Measurements from ENCODE around the gene HS3ST4. TPM values are rescaled to one million over a fixed set of nuclear protein-coding genes. Genes with fewer than 3 reads are reported as not detected.

The HS3ST4 gene
- total and polyA plus RNA-seq, 10 of the 15 experiments (the other 5 are each of a cell fraction or from before 2014, with no cell fraction given): 0.05 TPM; not detected in 9

GRCh38 chr16:25916037-25916436, 224.3 kb downstream of the HS3ST4 start (continued):
- no peak for TF ChIP-seq CUX1 (IDR thresholded peaks at IDR 0.05; ENCODE audit: insufficient replicate concordance, low read depth, low read length)

GRCh38 chr16:25922438-25922837, 230.7 kb downstream of the HS3ST4 start:
- H3K27ac ChIP-seq (ENCODE audit: control insufficient read depth, insufficient read depth): no peak overlapping the region
- DNase-seq (ENCODE audit: low read depth, low spot score): no peak
- no peaks in the 10 kb centered on the region for H3K79me2 ChIP-seq (ENCODE audit: control insufficient read depth, insufficient read depth, low read length)
- in situ Hi-C loops (cut with MboI): no loop called here
- no TSS peak for BruUV-seq (replicated peaks)
- intact Hi-C loops (cut with micrococcal nuclease; ENCODE audit: unreplicated experiment): no loop called here
- no peaks in the 10 kb centered on the region for H3K9me3 ChIP-seq (replicated peaks; ENCODE audit: control insufficient read depth, insufficient read depth, low read length)
- no peak overlapping the region for H3K4me3 ChIP-seq
- ChIA-PET RAD21 (ENCODE audit: unreplicated experiment) (no interaction called here), CTCF (no interaction called here), SMC1A (ENCODE audit: uncharacterized antibody, unreplicated experiment) (interaction anchor here (0.6 kb wide), 1 partner anchor 766 kb away, joined by 3 read pairs; no protein-coding TSS in a partner anchor), POLR2A (no interaction called here)
- no peak overlapping the region for H3K4me2 ChIP-seq (ENCODE audit: control insufficient read depth, insufficient read depth)
- no peak for ATAC-seq
- no peaks in the 10 kb centered on the region for H3K36me3 ChIP-seq (ENCODE audit: control insufficient read depth in 2 of 2, insufficient read depth in 2 of 2, low read length in 1 of 2)
- WGBS (ENCODE audit: insufficient coverage, insufficient replicate concordance, low lambda C conversion rate, missing lambda C conversion rate): 2% methylated on average over 2 of the region's 2 CpGs
- H4K20me1 ChIP-seq (ENCODE audit: control insufficient read depth, insufficient read depth): no peaks in the 10 kb centered on the region
- H3K4me1 ChIP-seq (ENCODE audit: control insufficient read depth, insufficient read depth, low read length): no peaks in the 10 kb centered on the region
- FAIRE-seq: no peak
- H2AFZ ChIP-seq (ENCODE audit: control insufficient read depth, low read depth, low read length): no peak overlapping the region
- H3K9ac ChIP-seq (ENCODE audit: control insufficient read depth, insufficient read depth, low read length): no peak overlapping the region
- H3K27me3 ChIP-seq (replicated peaks in 1 of 2; ENCODE audit: control insufficient read depth in 2 of 2, insufficient read depth in 2 of 2, low read length in 1 of 2): no peaks in the 10 kb centered on the region
- TF ChIP-seq, protein P1, sequence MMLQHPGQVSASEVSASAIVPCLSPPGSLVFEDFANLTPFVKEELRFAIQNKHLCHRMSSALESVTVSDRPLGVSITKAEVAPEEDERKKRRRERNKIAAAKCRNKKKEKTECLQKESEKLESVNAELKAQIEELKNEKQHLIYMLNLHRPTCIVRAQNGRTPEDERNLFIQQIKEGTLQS (IDR thresholded peaks at IDR 0.05; ENCODE audit: borderline replicate concordance, extremely low read depth, low read depth, low read length): no peak
- TF ChIP-seq REST (IDR thresholded peaks at IDR 0.05; ENCODE audit: low read depth, low read length) (no peak), RFX5 (IDR thresholded peaks at IDR 0.05; ENCODE audit: low read depth, low read length) (no peak), IKZF2 (IDR thresholded peaks at IDR 0.05) (no peak), BACH1 (IDR thresholded peaks at IDR 0.05; ENCODE audit: borderline replicate concordance) (no peak), E2F4 (IDR thresholded peaks at IDR 0.05; ENCODE audit: low read depth, low read length) (no peak), NFIC (IDR thresholded peaks at IDR 0.05; ENCODE audit: low read depth, low read length) (no peak), POLR2AphosphoS2 (IDR thresholded peaks at IDR 0.05; ENCODE audit: low read depth, low read length) (no peak), FOS (IDR thresholded peaks at IDR 0.05; ENCODE audit: borderline replicate concordance, extremely low read depth, insufficient read length) (no peak), MXI1 (IDR thresholded peaks at IDR 0.05; ENCODE audit: low read depth, low read length) (no peak)

Measured in GM12878 (cell line).